IMR-90 (cell line): ENCODE results near the gene UNC79. TPM values are rescaled to one million over a fixed set of nuclear protein-coding genes. Genes with fewer than 3 reads are reported as not detected.

ENCODE experiments used
- ATAC-seq: fragments of 200-7000 bp; cut with Tn5 transposase; 2 replicates; pipeline ENCODE4 v1.9.1; 2020; ENCODE audit warnings: low read depth, mild to moderate bottlenecking, moderate library complexity
- BruUV-seq: library from RNA; stranded (reverse); fragments of 400-500 nt; replicated peaks from 2 replicates; lab custom pipeline; 2021; lab: Mats Ljungman, UMichigan
- CTCF ChIA-PET: fragments of 300-600 bp; formaldehyde crosslinking; extraction: SDS; loops from one replicate; lab custom pipeline; 2021; ENCODE audit warnings: antibody characterized with exemption; lab: Yijun Ruan, JAX
- POLR2A ChIA-PET: fragments of 300-600 bp; sonication (Branson Sonifier 250); formaldehyde crosslinking; loops from one replicate; lab custom pipeline; 2022; ENCODE audit warnings: antibody characterized with exemption; ENCODE audit not compliant: unreplicated experiment; lab: Charles Lee
- DNase-seq: peaks from one replicate; pipeline ENCODE4 v3.0.0; 2013
- H2AFZ ChIP-seq: replicated peaks from 2 replicates; pipeline ENCODE3; 2013; ENCODE audit warnings: low read length, mild to moderate bottlenecking; ENCODE audit not compliant: poor library complexity
- H2AK5ac ChIP-seq: 2 replicates; pipeline ENCODE4 v1.6.1; 2013; ENCODE audit warnings: low read depth, low read length, inconsistent platforms
- H2AK9ac ChIP-seq: replicated peaks from 2 replicates; pipeline ENCODE3; 2013; ENCODE audit warnings: mild to moderate bottlenecking, low read depth, low read length, moderate library complexity; ENCODE audit not compliant: poor library complexity
- H2BK120ac ChIP-seq: 2 replicates; pipeline ENCODE4 v1.6.1; 2013; ENCODE audit warnings: low read depth, low read length, inconsistent platforms
- H2BK15ac ChIP-seq: 3 replicates; pipeline ENCODE4 v1.6.1; 2013; ENCODE audit warnings: low read depth, low read length, inconsistent platforms
- H2BK20ac ChIP-seq: 2 replicates; pipeline ENCODE4 v1.6.1; 2013; ENCODE audit warnings: low read depth, mild to moderate bottlenecking, inconsistent platforms, low read length, moderate library complexity
- H2BK5ac ChIP-seq: 2 replicates; pipeline ENCODE4 v1.6.1; 2013; ENCODE audit warnings: mild to moderate bottlenecking, low read depth, low read length, inconsistent platforms; ENCODE audit not compliant: poor library complexity, severe bottlenecking
- H3K14ac ChIP-seq: replicated peaks from 2 replicates; pipeline ENCODE4 v1.6.1; 2013; ENCODE audit warnings: low read depth, low read length, inconsistent platforms
- H3K18ac ChIP-seq: 2 replicates; pipeline ENCODE4 v1.6.1; 2013; ENCODE audit warnings: low read depth, low read length, control low read depth
- H3K23ac ChIP-seq: 2 replicates; pipeline ENCODE4 v1.6.1; 2013; ENCODE audit warnings: low read depth, low read length, inconsistent platforms
- H3K27ac ChIP-seq: 2 replicates; pipeline ENCODE4 v1.5.1; 2013; ENCODE audit warnings: mild to moderate bottlenecking, control low read depth, low read length; ENCODE audit not compliant: insufficient read depth
- H3K27me3 ChIP-seq: 2 replicates; pipeline ENCODE4 v1.6.1; 2013; ENCODE audit warnings: low read length; ENCODE audit not compliant: control insufficient read depth, insufficient read depth
- H3K36me3 ChIP-seq: 2 replicates; pipeline ENCODE4 v1.6.1; 2013; ENCODE audit warnings: low read length, mixed read lengths; ENCODE audit not compliant: control insufficient read depth, insufficient read depth
- H3K4ac ChIP-seq: 2 replicates; pipeline ENCODE4 v1.6.1; 2013; ENCODE audit warnings: low read depth, low read length, inconsistent platforms
- H3K4me1 ChIP-seq: 2 replicates; pipeline ENCODE4 v1.6.1; 2013; ENCODE audit warnings: low read length, mixed read lengths; ENCODE audit not compliant: control insufficient read depth, insufficient read depth
- H3K4me2 ChIP-seq: 2 replicates; pipeline ENCODE4 v1.6.1; 2013; ENCODE audit warnings: low read depth, mild to moderate bottlenecking, control low read depth, low read length, moderate library complexity
- H3K4me3 ChIP-seq: 2 replicates; pipeline ENCODE4 v1.5.1; 2013; ENCODE audit warnings: low read depth, mild to moderate bottlenecking, control low read depth, low read length, moderate library complexity; ENCODE audit not compliant: insufficient read depth
- H3K56ac ChIP-seq: 2 replicates; pipeline ENCODE4 v1.6.1; 2013; ENCODE audit warnings: low read length, inconsistent platforms; ENCODE audit not compliant: insufficient read depth; ENCODE audit errors: extremely low read depth
- H3K79me1 ChIP-seq, 2 experiments: 2 replicates each; pipeline ENCODE4 v1.6.1; 2013; ENCODE audit warnings: low read length in 2 of 2, inconsistent platforms in 1 of 2, low read depth in 1 of 2
- H3K9ac ChIP-seq: 2 replicates; pipeline ENCODE4 v1.6.1; 2013; ENCODE audit warnings: low read depth, low read length, control low read depth
- H3K9me1 ChIP-seq: 2 replicates; pipeline ENCODE4 v1.6.1; 2013; ENCODE audit warnings: low read length, inconsistent platforms; ENCODE audit not compliant: insufficient read depth
- H3K9me3 ChIP-seq: 2 replicates; pipeline ENCODE4 v1.6.1; 2013; ENCODE audit warnings: low read length; ENCODE audit not compliant: control insufficient read depth, insufficient read depth
- H4K20me1 ChIP-seq: 2 replicates; pipeline ENCODE4 v1.6.1; 2013; ENCODE audit warnings: low read length, inconsistent platforms; ENCODE audit not compliant: insufficient read depth
- H4K5ac ChIP-seq: 2 replicates; pipeline ENCODE4 v1.6.1; 2013; ENCODE audit warnings: mild to moderate bottlenecking, low read depth, low read length, control low read depth
- H4K8ac ChIP-seq, 2 experiments: 2 replicates each; pipeline ENCODE4 v1.6.1; 2013; ENCODE audit warnings: low read depth in 2 of 2, low read length in 2 of 2, control low read depth in 1 of 2, inconsistent platforms in 1 of 2
- H4K91ac ChIP-seq: 2 replicates; pipeline ENCODE4 v1.6.1; 2013; ENCODE audit warnings: low read depth, low read length, inconsistent platforms; ENCODE audit not compliant: insufficient read depth
- MAFK ChIP-seq: IDR thresholded peaks from 2 replicates; pipeline ENCODE4 v1.6.1; 2012; ENCODE audit warnings: low read depth, low read length, improper control_type of control experiment
- NFE2L2 ChIP-seq: fragments of 150-350 bp; IDR thresholded peaks from 2 replicates; pipeline ENCODE4 v1.6.1; 2016; ENCODE audit warnings: low read depth, mild to moderate bottlenecking, low read length
- POLR2A ChIP-seq: IDR thresholded peaks from 2 replicates; pipeline ENCODE4 v1.6.1; 2012; ENCODE audit warnings: mild to moderate bottlenecking, low read depth, low read length
- RFX5 ChIP-seq: IDR thresholded peaks from 2 replicates; pipeline ENCODE4 v1.8.0; 2012; ENCODE audit warnings: low read depth, mild to moderate bottlenecking, low read length, moderate library complexity
- WGBS, 2 experiments: methylation state at CpG; one replicate each; pipeline versions ENCODE4 v1.1.5 to v1.1.7; 2013; ENCODE audit warnings: missing lambda C conversion rate in 2 of 2; ENCODE audit not compliant: insufficient read length in 1 of 2; ENCODE audit errors: extremely low coverage in 2 of 2; 5-methylcytosine and 5-hydroxymethylcytosine counted together
- dilution Hi-C: fragments of 300-500 bp; cut with HindIII; formaldehyde crosslinking; loops from one replicate; pipeline ENCODE4 v1.14.3; 2018; ENCODE audit warnings: low sequenced_read_pairs; ENCODE audit not compliant: unreplicated experiment
- in situ Hi-C: fragments of 300-500 bp; cut with MboI; formaldehyde crosslinking; loops from 3 replicates; pipeline ENCODE4 v1.14.3; 2019; ENCODE audit warnings: low sequenced_read_pairs, inconsistent platforms, mixed read lengths
- intact Hi-C: fragments of 100-400 bp; cut with micrococcal nuclease; formaldehyde crosslinking; loops from 2 replicates; pipeline ENCODE4 v1.10.0; 2022
- polyA plus RNA-seq, 3 experiments: library from polyadenylated mRNA; depleted of rRNA; stranded (reverse); fragments of >200 nt; gene quantifications; 2 replicates each; pipeline ENCODE4 v1.2.3, GENCODE V29; 2012; ENCODE audit warnings: low replicate concordance in 1 of 3
- total RNA-seq: library from RNA; depleted of rRNA; stranded (reverse); fragments of >200 nt; gene quantifications from 2 replicates; pipeline ENCODE4 v1.2.3, GENCODE V29; 2012
- TF ChIP-seq, protein P1 (sequence below): fragments of 150-350 bp; IDR thresholded peaks from 2 replicates; pipeline ENCODE4 v1.6.1; 2017; ENCODE audit warnings: mild to moderate bottlenecking, antibody characterized with exemption, low read length, low read depth
- TF ChIP-seq, protein P2 (sequence below): conservative IDR thresholded peaks from 2 replicates; pipeline ENCODE4 v1.5.1; 2012; ENCODE audit warnings: mild to moderate bottlenecking, low read depth, low read length, improper control_type of control experiment

UNC79 gene
- total and polyA plus RNA-seq, 2 of the 4 experiments (the other 2 are of a cell fraction) = under 0.01 TPM

DNA sequence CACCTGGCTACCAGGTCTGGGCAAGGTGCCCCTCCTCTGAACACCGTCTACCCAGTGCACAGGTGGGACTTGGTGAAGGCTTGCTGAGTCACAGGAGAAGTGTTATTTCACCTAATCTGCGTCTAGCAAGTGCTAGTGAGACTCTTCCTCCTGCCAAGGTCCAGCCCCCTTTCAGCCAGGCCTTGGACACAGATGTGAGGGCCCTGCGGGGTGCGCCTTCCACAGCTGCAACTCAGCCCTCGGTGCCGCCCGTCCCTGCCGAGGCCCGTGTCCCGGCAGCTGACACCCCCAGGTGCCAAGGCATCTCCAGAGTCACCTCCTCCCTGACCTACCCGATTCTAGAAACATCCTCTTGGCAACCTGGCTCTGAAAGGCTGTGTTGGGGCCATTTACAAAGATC lies 302.5 kb downstream of the UNC79 start:
- BruUV-seq = no TSS peak
- DNase-seq (no peak), ATAC-seq (no peak)
- in situ Hi-C loops (no loop called here), dilution Hi-C loops (no loop called here), intact Hi-C loops (no loop called here)
- H4K20me1 ChIP-seq = no peaks in the 10 kb centered on the region
- H3K14ac ChIP-seq = no peak overlapping the region
- H2AK5ac ChIP-seq = no peak overlapping the region
- no peak overlapping the region for H3K23ac ChIP-seq
- no peak overlapping the region for H2BK20ac ChIP-seq
- TF ChIP-seq MAFK = no peak
- no peak for TF ChIP-seq RFX5
- TF ChIP-seq POLR2A = no peak
- TF ChIP-seq, protein P1, sequence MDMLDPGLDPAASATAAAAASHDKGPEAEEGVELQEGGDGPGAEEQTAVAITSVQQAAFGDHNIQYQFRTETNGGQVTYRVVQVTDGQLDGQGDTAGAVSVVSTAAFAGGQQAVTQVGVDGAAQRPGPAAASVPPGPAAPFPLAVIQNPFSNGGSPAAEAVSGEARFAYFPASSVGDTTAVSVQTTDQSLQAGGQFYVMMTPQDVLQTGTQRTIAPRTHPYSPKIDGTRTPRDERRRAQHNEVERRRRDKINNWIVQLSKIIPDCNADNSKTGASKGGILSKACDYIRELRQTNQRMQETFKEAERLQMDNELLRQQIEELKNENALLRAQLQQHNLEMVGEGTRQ = no peak
- TF ChIP-seq, protein P2, sequence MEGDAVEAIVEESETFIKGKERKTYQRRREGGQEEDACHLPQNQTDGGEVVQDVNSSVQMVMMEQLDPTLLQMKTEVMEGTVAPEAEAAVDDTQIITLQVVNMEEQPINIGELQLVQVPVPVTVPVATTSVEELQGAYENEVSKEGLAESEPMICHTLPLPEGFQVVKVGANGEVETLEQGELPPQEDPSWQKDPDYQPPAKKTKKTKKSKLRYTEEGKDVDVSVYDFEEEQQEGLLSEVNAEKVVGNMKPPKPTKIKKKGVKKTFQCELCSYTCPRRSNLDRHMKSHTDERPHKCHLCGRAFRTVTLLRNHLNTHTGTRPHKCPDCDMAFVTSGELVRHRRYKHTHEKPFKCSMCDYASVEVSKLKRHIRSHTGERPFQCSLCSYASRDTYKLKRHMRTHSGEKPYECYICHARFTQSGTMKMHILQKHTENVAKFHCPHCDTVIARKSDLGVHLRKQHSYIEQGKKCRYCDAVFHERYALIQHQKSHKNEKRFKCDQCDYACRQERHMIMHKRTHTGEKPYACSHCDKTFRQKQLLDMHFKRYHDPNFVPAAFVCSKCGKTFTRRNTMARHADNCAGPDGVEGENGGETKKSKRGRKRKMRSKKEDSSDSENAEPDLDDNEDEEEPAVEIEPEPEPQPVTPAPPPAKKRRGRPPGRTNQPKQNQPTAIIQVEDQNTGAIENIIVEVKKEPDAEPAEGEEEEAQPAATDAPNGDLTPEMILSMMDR = no peak
- no peak for TF ChIP-seq NFE2L2
- H3K79me1 ChIP-seq = no peaks in the 10 kb centered on the region
- H3K4me2 ChIP-seq = no peak overlapping the region
- H2AFZ ChIP-seq = no peak overlapping the region
- no peak overlapping the region for H3K27ac ChIP-seq
- H4K8ac ChIP-seq = no peak overlapping the region
- no peak overlapping the region for H3K4ac ChIP-seq
- no peaks in the 10 kb centered on the region for H3K36me3 ChIP-seq
- no peaks in the 10 kb centered on the region for H3K9me1 ChIP-seq
- H2AK9ac ChIP-seq = no peak overlapping the region
- WGBS, 2 experiments = 0% methylated on average over 1 of the region's 11 CpGs; no CpG with 5 or more reads in 1 of the 2 experiments
- no peak overlapping the region for H3K56ac ChIP-seq
- H4K5ac ChIP-seq = no peak overlapping the region
- H2BK5ac ChIP-seq = no peak overlapping the region
- POLR2A ChIA-PET = no interaction called here
- H4K91ac ChIP-seq = no peak overlapping the region
- no peak overlapping the region for H3K18ac ChIP-seq
- peaks cover 20% of the 10 kb centered on the region for H3K9me3 ChIP-seq
- H3K4me3 ChIP-seq = no peak overlapping the region
- H3K27me3 ChIP-seq = no peaks in the 10 kb centered on the region
- no peak overlapping the region for H2BK15ac ChIP-seq
- H3K4me1 ChIP-seq = no peaks in the 10 kb centered on the region
- H3K9ac ChIP-seq = no peak overlapping the region
- no peak overlapping the region for H2BK120ac ChIP-seq
- CTCF ChIA-PET = no interaction called here
